NCI-H1048 (cell line): ENCODE results near the gene MUC22.
"Not testable (repeated sequence)": the region's sequence is repeated elsewhere in the genome, so short reads cannot be mapped to it uniquely, and the experiment has no call there.

Source experiments
- DNase-seq: peaks from one replicate; lab custom pipeline; 2025; lab: John Stamatoyannopoulos, UW

MUC22 gene

DNA sequence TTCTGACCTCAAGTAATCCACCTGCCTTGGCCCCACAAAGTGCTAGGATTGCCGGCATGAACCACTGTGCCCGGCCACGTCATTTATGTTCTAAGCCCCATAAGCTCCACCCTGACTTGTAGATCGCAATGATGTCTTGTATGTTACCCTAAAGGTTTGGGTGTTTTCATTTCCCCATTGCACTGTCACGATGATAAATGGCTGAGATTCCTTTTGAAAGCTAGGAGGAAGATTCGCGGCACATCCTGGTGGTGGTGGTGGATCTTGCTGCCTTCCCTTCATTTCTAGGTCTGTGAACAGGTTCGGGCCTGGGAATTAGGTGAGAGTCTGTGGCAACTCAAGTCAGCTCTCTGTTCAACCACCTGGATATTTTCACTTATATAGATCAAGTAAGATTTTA lies 28.3 kb downstream of the MUC22 start:
- DNase-seq: no peak

DNA sequence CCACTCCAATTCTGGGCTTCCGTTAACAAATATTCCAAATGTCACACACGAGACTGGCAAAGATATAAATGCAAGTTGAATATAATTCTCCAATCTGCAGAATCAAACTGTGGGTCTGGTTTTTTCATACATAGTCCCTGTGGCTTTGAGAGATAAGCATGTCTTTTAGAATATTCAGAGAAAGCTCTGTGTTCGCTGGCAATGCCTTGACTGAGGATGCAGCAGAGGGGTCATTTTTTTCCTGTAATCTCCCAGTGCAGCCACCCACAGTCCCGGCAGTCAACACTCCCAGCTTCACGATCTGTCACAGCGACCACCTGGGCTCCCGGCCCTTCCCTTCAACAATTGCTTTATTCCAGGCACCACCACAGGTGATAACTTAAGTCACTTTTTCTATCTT lies 30.5 kb downstream of the MUC22 start:
- no peak for DNase-seq

DNA sequence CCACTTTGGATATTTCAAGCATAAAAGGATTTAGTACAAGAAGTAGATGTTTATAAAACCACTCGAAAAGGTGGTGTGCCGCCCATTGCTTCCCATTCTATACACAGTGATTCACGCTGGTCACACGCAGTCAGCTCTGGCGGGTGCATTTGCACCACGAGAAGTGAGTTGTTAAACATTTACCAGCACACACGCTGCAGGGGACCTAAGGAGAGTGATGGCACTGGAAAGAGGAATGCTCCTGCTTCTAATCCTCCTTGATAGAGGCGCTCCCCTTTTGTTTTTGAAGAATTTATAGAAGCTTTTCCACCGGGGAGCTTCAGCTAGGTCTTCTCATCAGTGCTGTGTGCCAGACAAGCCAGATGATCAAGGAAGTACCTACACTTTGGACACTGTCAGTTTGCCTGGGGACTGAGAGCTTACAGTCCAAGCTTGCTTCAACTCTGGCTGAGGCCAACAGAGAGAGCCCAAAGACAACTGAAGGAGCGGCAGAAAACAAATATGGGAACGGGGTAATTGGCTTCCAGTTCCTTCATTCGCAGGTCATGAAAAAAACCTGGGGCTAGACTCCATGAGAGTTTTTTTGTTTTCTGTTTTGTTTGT lies 31.2 kb downstream of the MUC22 start:
- DNase-seq: no peak

DNA sequence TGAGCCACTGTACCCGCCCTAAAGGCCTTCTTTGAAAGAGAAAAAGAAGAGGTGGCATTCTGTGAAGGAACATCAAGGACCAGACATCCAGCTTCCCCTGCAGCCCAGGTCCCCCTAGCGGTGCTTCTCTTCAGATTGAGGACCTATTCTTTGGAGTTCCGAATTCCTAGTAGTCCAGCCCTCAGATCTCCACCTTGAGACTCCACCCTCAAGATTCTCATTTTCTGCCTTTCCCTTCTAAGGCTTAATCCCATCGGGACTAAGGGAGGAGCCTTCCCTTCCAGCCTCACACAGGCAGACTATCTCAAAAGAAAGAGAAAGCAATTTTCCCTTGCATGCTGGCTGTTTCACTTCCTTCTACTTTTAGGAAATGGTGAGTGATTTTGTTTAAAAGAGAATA lies 32.5 kb downstream of the MUC22 start:
- no peak for DNase-seq

DNA sequence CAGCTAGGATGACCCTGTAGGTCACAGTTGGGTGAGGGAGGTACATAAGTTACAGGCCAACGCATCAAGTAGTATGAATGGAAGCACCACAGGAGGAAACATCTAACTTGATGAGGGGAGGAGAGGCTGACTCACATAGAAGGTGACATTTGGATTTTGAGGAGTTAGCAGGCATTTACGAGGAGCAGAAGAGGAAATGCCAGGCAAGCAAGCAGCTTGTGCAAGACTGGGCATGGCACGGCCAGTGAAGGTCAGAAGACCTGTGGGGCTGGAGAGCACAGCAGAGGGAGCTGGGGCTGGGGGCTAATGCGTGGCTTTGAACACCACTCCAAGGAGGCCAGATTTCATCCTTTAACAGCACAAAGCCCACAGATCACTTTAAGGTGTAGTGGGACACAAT lies 37.8 kb downstream of the MUC22 start:
- no peak for DNase-seq

DNA sequence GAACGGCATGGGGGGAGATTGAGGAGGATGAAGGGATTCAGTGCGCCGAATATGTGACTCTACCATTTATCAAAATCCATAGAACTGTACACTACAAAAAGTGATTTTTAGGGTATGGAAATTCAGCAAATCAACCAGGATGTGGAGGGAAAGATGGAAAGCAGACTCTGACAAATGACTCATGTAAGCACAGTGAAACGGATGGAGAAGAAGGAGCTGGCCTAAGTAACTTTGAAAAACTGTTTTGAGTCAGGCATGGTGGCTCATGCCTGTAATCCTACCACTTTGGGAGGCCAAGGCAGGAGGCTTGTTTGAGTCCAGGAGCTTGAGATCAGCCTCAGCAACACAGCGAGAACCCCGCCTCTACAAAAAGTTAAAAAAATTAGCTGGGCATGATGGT lies 39.2 kb downstream of the MUC22 start:
- no peak for DNase-seq

DNA sequence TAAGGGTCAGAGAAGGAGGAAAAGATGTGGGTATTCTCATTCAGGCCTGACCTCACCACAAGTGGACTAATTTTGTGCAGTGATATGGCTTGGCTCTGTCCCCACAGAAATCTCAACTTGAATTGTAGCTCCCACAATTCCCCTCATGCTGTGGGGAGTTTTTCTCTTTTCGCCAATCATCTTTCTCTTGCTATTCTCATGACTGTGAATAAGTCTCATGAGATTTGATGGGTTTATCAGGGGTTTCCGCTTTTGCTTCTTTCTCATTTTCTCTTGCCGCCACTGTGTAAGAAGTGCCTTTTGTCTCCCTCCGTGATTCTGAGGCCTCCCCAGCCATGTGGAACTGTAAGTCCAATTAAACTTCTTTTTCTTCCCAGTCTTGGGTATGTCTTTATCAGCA lies 42.9 kb downstream of the MUC22 start:
- not testable (repeated sequence) for DNase-seq

DNA sequence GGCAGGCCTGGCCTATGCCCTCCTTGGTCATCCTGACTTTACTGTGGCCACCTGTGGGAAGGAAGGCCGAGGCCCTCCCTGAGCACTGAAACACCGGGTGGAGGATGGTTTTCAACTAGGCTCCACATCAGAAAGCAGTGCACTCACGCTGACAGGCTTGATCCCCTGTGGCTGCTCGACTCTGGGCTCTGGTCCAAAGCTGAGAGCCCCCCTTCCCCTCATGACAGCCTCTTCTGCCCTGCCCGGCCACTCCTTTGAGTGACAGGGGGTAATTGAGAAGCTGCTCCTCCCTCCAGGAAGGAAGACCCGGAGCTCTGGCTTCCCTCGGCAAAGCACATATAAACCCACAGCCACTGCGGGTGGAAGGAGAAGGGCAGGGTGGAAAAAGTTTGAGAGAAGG lies 43.6 kb downstream of the MUC22 start:
- DNase-seq: no peak

DNA sequence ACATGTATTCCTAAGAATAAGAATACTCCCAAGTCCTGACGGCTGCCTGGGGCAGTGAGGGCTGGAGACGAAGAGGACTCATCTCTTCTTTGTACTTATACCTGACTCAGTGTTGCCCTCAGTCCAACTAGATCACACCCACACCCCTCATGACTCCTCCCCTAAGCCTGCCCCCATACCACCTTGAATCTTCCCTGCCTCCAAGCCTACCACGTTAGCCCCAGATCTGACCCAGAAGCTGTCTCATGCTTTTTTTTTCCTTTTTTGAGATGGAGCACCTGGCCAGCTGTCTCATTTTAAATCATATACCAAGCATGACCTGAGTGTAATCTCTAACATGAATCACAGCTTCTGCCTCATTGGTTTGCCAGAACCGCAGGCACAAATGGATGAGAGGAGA lies 45.2 kb downstream of the MUC22 start:
- no peak for DNase-seq

DNA sequence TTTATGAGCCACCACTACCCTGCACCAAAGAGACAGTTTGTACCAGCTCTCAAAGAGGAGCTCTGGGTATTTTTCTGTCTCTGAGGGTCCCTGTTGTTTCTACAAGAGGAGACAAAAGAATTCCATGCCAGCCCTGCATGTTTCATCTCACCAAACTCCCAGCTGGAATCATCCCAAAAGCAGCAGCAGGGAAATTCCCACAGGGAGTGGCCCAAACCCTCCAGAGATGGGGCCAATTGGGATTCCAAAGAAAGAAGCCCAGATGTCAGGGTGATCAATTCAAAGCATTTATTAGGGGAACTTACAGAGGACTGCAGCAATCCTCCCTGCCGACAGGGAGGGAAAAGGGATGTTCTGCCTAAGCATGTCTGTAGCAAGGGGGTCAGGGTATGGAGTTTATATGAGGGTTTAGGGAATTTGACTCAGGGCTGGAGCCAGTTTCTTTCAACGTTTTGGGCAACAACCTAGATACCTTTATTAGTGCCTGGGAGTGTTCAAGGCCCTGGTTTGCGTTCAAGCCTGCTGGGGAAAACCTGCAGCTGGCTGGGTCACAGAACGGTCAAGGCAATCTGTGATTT lies 47.2 kb downstream of the MUC22 start:
- no peak for DNase-seq

DNA sequence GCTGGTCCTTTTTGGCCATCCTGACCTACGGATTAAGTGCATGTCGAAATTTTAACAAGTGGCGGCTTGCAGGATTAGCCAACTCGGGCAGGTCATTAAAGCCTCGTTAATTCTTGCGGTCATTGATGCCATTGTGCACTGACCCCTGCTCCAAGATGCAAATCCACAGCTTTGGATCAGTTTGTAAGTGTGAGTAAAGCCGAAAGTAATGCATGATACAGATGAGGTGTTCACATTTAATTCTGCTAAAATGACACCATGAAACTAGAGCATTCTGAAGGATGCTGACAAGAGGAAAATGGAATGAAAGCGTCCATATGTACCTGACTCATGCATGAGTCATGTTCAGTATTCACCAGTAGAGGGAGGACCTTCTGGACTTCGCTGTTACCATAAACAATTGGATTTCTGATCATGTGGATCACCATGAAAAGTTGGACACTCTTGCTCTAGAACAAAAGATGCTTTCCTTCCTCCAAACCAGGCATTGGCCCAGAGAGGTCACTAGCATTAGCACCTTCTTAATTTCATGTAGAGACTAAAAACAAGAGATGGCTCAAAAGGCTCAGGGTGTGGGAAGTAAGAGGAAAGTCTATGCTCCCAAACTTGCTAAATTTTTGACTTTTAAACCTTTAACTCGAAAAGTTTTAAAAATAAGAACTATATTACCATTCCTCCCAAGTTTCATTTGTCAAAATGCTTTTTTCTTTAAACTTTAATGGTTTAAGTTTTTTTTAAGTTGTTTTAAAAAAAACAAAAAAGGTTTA lies 48.0 kb downstream of the MUC22 start:
- no peak for DNase-seq

DNA sequence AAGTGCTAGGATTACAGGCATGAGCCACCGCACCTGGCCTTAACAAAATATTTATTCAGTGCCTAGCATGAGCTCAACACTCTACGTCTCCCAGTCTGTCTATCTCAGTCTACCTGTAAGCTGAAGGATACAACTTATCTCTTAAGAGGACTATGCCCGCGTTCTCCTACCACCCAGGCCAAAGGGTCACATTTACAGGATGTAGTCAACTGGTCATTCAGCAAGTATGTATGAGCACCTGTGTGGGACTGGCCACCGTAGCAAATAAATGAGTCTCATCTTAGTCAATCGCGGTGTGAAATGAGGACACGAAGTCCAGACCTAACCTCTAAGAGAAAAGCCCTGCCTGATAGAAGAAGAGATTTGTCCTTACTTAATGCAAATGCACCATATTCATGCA lies 49.9 kb downstream of the MUC22 start:
- DNase-seq: no peak

DNA sequence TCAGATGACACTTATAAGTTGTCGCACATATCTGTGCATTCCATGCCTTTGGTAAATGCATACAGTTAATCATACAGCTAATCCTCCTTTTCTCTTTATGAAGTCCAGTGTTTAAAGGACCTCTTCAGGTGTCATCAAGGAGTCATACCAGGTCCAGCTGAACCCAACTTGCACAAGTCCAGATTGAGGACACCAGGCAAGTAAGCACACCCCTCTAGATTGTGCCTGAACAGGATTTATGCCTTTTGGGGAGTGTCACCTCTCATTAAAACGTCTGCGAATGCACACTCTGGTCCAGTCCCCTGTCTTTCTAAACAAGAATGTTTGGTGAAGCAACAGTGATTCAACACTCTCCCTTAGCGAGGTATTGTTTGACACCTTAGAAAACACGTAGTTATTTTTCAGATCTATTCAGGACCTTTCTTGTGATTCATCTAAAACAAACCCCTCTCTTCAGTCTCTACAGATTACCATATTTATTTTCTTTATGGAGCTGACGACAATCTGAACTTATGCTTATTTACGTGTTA lies 53.7 kb downstream of the MUC22 start:
- no peak for DNase-seq

DNA sequence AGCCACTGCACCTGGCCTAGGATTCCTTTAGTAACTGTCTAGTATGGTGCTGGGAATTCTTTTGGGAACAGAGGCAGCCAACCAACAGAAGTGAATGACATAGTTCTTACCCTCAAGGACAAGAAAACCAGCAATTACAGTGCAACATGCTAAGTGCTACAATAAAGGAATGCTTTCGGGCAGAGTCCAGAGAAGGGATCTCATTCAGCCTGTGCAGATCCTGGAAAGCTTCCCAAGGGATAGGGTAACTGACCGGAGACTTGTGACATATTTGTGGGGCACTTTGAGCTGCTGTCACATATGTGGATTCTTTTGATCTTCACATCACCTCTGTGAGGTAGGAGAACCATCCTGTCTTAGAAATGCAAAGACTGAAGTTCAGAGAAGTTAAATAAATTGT lies 55.3 kb downstream of the MUC22 start:
- DNase-seq: no peak

DNA sequence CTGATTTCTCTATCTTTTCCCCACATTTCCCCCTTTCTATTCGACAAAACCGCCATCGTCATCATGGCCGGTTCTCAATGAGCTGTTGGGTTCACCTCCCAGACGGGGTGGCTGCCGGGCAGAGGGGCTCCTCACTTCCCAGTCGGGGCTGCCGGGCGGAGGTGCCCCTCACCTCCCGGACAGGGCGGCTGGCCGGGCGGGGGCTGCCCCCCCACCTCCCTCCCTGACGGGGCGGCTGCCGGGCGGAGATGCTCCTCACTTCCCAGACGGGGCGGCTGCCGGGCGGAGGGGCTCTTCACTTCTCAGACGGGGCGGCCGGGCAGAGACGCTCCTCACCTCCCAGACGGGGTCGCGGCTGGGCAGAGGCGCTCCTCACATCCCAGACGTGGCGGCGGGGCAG lies 56.8 kb downstream of the MUC22 start:
- not testable (repeated sequence) for DNase-seq

DNA sequence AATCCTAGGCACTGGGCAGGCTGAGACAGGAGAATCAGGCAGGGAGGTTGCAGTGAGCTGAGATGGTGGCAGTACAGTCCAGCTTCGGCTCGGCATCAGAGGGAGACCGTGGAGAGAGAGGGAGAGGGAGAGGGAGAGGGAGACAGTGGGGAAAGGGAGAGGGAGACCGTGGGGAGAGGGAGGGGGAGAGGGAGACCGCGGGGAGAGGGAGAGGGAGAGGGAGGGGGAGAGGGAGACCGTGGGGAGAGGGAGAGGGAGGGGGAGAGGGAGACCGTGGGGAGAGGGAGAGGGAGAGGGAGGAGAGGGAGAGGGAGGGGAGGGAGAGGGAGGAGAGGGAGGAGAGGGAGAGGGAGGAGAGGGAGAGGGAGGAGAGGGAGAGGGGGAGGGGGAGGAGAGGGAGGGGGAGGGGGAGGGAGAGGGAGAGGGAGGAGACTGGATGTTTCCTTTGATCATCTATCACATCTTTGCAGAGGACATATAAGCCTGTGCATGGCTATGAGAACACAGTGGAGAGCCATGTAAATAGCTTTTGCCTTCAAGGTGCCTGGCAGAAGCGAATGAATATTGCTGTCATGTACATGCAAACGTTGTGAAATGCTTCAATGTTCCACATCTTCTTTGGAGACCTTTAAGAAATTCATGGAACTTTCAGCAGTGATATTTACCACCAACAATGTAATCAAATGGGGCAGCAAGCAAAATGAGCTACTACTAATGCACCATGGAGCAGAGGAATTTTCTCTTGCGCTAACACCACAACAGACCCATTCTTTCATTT lies 57.8 kb downstream of the MUC22 start:
- DNase-seq: not testable (repeated sequence)

DNA sequence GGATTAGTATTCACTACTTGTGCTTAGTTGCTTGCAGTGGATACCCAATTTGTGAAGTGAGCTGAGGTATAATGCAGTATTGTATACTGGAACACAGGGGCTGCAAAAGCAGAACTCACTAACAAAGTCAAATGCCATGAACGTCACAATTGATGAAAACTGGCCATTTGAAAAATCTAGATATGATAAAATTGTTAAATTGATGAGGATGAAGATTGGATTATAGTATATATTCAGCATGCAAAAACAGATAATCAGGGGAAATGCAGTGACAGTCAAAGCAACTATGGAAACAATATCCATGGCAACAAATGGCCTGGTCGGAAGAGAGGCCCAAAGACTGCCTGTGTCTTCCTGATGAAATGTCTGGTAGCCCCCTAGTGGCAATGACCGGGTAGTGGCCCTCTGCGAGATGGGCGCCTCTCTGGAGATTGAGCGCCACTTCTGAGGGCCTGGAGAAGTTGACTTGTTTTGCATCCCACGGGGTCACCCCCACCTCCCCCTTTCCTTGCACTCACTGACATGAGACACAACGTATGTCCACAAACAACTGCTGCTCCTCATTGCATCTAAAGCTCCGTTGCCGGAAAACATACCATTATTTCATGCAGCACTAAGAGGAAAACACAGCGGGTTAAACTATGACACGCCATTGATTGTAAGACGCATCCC lies 58.5 kb downstream of the MUC22 start:
- DNase-seq: peak; percentile 63

DNA sequence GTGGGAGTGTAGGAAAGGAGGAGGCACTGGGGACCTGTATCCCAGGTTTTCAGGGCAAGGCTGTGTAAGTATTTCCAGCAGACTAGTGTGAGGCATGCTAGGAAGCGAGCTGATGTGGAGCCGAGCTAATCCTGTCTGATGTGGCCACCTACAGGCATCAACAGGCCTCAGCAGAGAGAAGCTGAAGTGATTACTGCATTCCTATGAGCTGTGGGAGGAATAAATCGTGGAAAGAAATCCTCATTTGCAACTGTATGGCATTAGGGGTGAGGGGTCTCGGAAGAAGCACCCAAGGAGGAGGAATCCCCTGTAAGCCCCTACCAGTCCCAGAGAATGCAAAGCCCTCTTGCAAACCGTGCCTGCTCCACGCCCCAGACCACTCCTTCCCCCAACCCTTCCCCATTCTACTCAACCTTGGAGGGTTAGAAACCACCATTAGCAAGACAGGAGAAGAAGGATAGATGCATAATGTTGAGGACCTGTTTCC lies 60.5 kb downstream of the MUC22 start:
- no peak for DNase-seq

DNA sequence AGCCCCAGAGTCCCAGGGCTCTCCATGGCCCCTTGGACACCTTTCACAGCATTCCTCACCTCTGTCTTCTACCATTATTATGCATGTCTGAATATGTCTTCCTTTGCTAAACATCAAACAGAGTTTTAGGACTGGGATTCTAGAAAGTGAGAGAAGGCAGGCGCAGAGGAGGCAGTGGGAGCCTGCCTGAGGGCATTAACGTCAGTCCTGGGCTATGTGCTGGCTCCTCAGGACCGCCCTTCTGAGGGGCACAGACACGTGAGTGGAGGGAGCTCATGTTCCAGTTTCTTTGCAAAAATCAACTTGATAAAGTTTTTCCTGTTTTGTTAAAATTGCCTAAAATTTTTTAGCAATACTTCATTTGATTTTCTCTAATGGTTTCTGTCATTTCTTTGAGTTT lies 64.1 kb downstream of the MUC22 start:
- DNase-seq: no peak

DNA sequence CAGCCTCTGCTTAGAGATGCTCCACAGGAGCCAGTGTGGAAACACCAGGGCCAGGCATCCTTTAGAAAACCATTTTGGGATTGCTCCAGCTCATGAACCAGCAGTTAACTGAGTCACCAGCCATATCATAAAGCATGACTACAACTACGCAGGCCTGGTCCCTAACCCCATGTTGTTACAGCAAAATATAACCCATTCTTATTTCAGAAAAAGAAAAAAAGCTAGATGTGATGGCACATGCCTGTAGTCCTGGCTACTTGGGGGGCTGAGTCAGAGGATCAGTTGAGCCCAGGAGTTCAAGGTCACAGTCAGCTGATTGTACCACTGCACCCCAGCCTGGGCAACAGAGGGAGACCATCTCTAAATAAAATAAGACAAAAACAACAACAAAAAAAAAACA lies 65.3 kb downstream of the MUC22 start:
- no peak for DNase-seq

DNA sequence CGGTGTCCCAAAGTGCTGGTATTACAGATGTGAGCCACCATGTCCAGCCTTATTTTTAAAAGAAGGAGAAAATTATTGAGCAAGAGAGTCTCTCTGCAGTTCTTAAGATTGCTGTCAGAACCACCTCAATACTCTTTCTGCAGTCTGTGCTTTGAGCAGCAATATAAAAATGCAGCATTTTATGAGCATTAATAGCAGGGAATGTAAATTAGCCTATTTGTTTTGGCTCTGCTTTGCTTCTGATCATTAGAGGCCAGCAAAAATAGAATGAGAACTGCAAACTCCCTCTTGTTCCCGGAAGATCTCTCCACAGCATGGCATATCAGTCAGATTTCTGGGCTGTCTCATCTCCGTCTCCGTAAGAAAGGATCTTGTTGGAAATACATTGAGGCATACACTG lies 66.3 kb downstream of the MUC22 start:
- no peak for DNase-seq
